GM18517 (cell line): ENCODE results near the gene ALDH1L2.
A peak's percentile ranks its signal among the peaks of the same experiment; 100 is the strongest.
"Not testable (repeated sequence)": the region's sequence is repeated elsewhere in the genome, so short reads cannot be mapped to it uniquely, and the experiment has no call there.

ENCODE experiments used
- ATAC-seq: cut with Tn5 transposase; IDR thresholded peaks from one replicate; pipeline ENCODE4 v1.9.1; 2021; ENCODE audit warnings: mild to moderate bottlenecking, moderate library complexity; ENCODE audit not compliant: unreplicated experiment

Gene ALDH1L2

DNA sequence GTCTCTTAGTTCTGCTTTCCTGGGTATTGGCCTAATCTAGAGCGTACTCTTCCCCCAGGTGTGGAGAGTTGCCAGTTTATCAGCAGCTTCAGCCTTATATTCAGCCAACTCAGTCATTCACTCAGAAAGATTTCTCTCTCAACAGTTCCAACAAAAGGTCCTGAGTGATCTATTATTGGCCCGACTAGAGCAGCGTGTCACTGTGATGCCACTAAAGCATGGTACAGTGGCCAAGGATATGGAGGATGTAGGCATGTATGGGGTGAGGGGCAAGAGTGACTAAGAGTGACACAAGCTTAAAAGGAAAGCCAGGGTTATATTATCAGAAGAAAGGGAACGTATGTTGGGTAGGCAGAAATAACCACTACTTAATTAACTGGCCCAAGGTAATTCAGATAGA is 93.3 kb downstream of the ALDH1L2 start:
- ATAC-seq: no peak

DNA sequence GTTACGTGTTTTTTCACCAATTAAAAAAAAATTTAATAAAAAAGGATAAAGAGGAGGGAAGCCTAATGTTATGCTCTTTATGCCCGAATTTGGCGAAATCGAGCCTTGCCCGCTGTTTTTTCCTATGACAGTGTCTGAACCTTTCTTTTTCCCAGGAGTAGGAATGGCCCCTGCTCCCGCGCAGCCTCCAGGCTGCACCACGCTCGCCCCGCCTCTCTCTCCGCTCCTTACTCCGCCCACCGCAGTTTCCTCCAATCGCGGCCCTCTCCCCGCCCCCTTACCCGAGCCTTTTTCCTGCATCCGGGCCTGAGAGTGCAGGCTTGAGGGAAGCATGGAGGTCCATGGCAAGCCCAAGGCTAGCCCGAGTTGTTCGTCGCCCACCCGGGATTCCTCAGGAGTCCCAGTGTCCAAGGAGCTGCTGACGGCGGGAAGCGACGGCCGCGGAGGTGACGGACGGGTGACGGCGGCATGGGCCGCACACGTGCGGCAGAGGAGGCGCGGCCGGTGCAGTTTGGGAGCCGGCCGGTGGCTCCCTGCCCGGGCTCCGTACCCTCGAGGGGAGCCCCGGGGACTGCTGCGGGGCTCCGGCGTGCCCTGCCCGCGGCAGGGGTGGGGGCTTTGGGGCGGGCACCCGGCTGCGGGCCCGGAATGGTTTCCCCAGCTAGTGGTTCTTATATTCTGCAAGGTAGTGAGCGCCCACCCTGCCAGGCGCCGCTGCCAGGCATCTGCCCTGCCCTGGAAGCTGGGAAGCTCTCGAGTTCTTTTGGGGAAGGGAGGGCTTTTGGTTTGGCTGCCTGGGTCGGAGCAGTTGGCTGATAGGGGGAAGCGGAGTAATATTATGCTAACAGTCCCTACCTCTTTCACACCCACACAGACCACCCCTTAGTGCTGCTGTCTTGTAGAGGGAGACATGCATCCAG is 98.0 kb downstream of the ALDH1L2 start, which contains the start of gene NOPCHAP1:
TSS of gene NOPCHAP1 (plus strand) at position 295 of the 920 bp plus-strand sequence. CDS start at position 332, 37 bp downstream.
- peak; percentile 90 for ATAC-seq

DNA sequence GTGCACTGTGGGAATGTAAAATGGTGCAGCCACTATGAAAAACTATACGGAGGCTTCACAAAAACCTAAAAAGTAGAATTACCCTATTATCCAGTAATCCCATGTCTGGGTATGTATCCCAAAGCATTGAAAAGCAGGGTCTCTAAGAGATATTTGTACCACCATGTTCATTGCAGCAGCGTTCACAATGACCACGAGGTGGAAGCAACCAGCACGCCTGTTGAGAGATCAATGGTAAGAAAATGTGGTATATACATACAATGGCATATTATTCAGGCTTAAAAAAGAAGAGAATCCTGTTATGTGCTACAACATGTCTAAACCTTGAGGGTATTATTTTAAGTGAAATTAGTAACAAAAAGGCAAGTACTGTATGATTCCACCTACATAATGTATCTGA is 99.1 kb downstream of the ALDH1L2 start:
- ATAC-seq: no peak

DNA sequence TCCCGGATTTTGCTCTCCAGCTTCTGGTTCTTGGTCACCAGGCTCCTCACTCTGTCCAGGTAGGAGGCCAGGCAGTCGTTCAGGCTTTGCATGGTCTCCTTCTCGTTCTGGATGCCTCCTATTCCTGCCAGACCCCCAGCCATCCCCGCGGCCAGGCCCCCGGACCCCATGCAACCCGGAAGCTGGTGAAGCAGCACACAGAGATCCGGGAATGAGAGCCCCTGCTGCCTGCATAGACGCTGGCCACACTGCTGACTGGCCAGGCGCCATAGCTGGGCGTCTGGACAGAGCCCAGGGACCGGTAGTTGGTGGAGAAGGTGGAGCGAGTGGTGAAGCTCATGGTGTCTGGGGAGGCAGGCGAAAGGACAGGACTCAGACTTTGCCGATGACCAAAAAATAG is 106.6 kb downstream of the ALDH1L2 start:
- ATAC-seq: not testable (repeated sequence)

DNA sequence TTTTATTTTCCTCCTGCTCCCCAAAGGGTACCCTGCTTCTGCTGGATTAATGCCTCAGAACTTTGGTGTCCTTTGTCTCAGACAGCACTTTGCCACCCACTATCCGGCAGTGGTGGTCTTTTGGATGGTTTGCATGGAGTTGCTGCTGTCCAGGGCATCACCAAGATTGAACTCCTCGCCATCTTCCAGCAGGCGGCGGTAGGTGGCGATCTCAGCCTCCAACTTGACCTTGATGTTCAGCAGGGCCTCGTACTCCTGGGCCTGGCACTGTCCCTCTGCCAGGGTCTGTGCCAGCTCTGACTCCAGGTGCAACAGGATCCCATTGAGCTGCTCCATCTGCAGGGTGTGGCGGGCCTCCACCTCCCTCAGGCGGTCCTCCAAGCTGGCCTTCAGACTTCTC is 107.6 kb downstream of the ALDH1L2 start:
- ATAC-seq: no peak

DNA sequence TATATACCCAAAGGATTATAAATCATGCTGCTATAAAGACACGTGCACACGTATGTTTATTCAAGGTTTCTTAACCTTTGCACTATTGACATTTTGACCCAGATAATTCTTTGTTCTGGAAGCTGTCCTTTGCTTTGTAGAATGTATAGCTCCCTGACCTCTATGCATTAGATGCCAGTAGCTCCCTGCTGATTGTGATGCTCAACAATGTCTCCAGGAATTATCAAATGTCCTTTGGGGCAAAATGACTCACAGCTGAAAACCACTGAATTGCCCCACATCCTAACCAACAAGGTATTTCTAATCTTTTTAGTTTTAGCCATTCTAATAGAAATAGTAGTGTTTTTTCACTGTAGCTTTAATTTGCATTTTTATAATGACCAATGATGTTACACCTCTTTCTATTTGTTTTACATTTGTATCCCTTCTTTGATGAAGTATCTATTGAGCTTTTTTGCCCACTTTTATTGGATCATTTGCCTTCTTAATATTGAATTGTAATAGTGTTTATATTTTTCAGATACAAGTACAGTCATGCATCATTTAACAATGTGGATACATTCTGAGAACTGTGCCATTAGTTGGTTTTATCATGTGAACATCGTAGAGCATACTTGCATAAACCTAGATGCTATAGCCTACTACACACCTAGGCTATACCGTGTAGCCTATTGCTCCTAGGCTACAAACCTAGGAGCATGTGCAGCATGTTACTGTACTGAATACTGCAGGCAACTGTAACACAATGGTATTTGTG is 108.5 kb downstream of the ALDH1L2 start:
- ATAC-seq: no peak

DNA sequence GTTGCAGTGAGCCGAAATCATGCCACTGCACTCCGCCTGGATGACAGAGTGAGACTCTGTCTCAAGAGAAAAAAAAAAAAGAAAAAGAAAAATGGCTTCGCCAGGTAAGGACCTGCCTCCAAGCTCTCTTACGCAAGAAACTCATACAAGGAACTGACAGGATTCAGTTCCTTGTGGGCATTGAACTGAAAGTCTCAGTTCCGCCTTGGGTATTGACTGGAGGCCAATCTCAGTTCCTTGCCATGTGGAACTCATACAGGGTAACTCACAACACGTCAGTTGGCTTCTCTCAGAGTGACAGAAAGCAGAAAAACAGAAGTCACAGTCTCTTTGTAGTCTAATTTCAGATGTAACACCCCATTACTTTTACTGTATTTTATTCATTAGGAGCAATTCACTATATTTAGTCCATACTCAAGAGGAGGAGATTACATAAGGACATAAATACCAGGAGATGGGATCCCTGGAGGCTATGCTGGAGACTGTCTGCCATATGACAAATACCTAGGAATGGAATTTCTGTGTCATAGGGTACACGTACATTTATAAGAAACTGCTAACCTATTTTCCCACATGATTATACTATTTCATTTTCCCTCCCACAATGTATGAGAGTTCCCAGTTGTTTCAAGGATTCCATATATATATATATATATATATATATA is 109.5 kb downstream of the ALDH1L2 start:
- peak; percentile 99 for ATAC-seq

DNA sequence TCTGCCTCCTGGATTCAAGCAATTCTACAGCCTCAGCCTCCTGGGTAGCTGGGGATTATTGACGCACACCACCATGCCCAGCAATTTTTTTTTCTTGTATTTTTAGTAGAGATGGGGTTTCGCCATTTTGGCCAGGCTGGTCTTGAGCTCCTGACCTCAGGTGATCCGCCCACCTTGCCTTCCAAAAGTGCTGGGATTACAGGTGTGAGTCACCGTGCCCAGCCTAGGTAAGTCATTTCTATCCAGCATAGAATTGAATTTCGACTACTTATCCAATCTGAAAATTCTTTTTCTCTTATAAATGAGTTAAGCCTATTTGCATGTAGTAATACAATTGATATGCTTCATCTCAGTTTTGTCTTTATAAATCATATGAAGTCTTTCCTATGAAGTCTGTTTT is 111.0 kb downstream of the ALDH1L2 start:
- no peak for ATAC-seq

DNA sequence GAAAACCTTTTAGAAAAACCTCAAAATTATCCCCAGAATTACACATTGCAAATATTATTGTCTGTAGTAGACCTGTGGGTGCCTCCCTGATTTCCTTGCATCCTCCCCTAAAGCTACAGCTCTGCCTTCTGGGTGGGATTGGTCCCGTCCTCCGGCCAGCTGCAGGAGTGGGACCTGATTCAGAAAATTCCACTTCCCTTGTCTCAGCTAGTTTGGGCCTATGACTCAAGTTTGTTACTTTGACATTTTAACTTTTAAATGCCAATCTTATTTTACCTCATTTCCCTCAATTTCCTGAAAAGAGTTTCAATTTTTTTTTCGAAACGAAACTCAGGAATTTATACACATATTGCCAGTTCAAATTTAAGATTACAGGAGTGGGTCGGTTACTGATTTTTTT is 113.0 kb downstream of the ALDH1L2 start:
- ATAC-seq: no peak
